Left cardiac atrium (tissue), 4 donors: ENCODE results near the gene AVPI1. TPM values are rescaled to one million over a fixed set of nuclear protein-coding genes. Genes with fewer than 3 reads are reported as not detected.
"Not testable (repeated sequence)": the region's sequence is repeated elsewhere in the genome, so short reads cannot be mapped to it uniquely, and the experiment has no call there.

ENCODE experiments used
- ATAC-seq, 2 donors: fragments of 200-7000 bp; cut with Tn5 transposase; one replicate each; pipeline ENCODE4 v1.9.1; 2020; ENCODE audit warnings: mild to moderate bottlenecking in 2 of 2, moderate library complexity in 2 of 2
- DNase-seq: peaks from one replicate; pipeline ENCODE4 v3.0.0-alpha.2; 2020
- intact Hi-C, 2 donors: fragments of 100-400 bp; cut with DNase I; formaldehyde crosslinking; loops; one replicate each; pipeline versions ENCODE4 v1.14.1 to v1.15.1; 2022 to 2023
- total RNA-seq, 2 donors: library from RNA; stranded (reverse); fragmentation: NEBNext Ultra II Directional; extraction: Animal tissue kit (Norgen Biotek cat#: 25700); gene quantifications; one replicate each; pipeline ENCODE4 v1.2.1, GENCODE V29; 2021
- donor health status: DM: no; HTN: yes; CAD: no.
- donor health status: DM: no; HTN: yes; CAD: no; lungs with severe emphysema.
- donor health status: DM: yes; HTN: yes; CAD: no.
- donor health status: Dilated cardiomyopathy.

Gene AVPI1
- total RNA-seq, 2 donors from 2014 or later, result 13.2 to 16.3 TPM

- intact Hi-C loops, result no loop called here
- peak; percentile 85 for DNase-seq
- peak; percentile 73 to 79 for ATAC-seq
Observed at GRCh38 chr10:97714401-97715258, 27.6 kb upstream of the AVPI1 start.

GRCh38 chr10:97713826-97714400, 26.9 kb upstream of the AVPI1 start:
- intact Hi-C loops, result no loop called here
- DNase-seq (peak; percentile 76), ATAC-seq (peak; percentile 53 to 71)

DNA sequence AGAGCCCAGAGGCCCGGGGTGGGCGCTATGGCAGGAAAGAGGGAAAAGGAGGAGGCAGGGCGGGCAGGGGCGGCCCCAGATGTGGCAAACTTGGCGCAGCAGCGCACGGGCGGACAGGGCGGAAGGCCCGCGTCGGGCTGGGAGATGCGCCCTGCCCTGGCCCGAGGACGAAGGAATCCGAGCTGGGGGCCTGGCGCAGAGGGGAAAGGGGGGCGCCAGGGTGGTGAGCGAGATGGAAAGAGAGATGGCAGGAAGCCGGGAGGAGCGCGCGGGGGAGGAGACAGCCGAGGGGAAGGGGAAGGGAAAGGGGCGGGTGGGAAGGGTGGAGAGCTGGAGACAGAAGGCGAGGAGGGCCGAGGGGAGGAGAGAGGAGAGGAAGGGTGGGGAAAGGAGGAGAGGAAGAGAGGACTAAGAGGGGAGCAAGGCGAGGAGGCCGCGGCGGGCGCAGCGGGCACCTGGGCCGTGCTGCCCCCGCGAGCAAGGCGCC, 26.3 kb upstream of the AVPI1 start, which contains the start of gene MARVELD1:
MARVELD1 (plus strand) TSS at position 392 of the 487 bp plus-strand sequence. CDS start 147 bp downstream, outside the sequence.
- DNase-seq (peak; percentile 84), ATAC-seq (peak; percentile 25 to 44)
- intact Hi-C loops, result no loop called here

GRCh38 chr10:97711640-97712572, 24.9 kb upstream of the AVPI1 start:
- no peak for ATAC-seq
- DNase-seq, result no peak
- intact Hi-C loops, result no loop called here

- DNase-seq, result peak; percentile 76
- intact Hi-C loops, result loop anchor here in 1 of 2 donors (2.0 kb wide), 1 partner anchor 22 kb away; no protein-coding TSS in a partner anchor
- ATAC-seq, result peak; percentile 21 to 49
Observed at GRCh38 chr10:97708976-97709946, 22.2 kb upstream of the AVPI1 start.

GRCh38 chr10:97708167-97708566, 21.1 kb upstream of the AVPI1 start:
- intact Hi-C loops, result loop anchor here in 1 of 2 donors (2.0 kb wide), 1 partner anchor 23 kb away; no protein-coding TSS in a partner anchor
- ATAC-seq (no peak), DNase-seq (no peak)

DNA sequence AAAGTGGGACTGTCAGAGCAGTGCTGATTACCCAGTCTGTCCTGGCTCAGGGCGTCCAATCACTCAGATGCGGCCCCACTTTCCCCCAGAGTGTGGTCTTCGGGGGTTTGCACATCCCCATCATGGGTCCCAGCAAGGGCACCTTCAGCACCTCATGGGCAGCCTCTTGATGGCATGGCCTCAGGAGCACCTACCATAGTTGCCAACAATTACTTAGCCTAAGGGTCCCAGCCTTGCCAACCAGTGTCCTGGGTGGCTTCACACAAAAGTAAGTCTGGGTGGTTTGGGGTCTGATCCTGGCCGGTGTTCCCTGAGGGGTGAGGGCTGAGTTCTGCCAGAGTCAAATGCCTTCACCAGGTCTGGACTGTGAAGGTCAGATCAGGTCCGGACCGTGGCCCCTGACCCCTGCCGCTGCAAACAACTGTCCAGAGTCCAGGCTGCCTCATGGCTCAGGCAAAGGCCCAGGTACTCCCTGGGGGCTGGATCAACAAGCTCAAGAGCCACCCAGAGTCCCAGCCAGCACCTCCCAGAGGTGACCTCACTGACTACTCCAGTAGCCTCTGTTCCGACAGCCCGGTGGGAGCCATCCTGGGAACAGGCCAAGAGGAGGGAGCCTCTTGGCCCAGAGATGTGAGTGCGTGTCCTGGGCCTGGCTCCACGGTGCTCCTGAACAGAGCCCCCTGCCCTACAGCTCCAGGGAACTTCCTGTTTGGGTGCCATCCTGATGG, 20.3 kb upstream of the AVPI1 start:
- DNase-seq, result no peak
- intact Hi-C loops, result no loop called here
- no peak for ATAC-seq

- ATAC-seq (no peak), DNase-seq (no peak)
- intact Hi-C loops, result no loop called here
Observed at GRCh38 chr10:97705006-97705670, 18.1 kb upstream of the AVPI1 start.

GRCh38 chr10:97704341-97704740, 17.3 kb upstream of the AVPI1 start:
- intact Hi-C loops, result loop anchor here in 1 of 2 donors (5.0 kb wide), 1 partner anchor 33 kb away; the partner anchor contains the start of gene ZFYVE27
- ATAC-seq (no peak), DNase-seq (no peak)

- no peak for DNase-seq
- intact Hi-C loops, result loop anchor here in 1 of 2 donors (5.0 kb wide), 1 partner anchor 34 kb away; the partner anchor contains the start of gene ZFYVE27
- ATAC-seq, result no peak
Observed at GRCh38 chr10:97703398-97704067, 16.5 kb upstream of the AVPI1 start.

GRCh38 chr10:97701438-97702069, 14.5 kb upstream of the AVPI1 start:
- ATAC-seq (peak; percentile 93 to 94), DNase-seq (no peak)
- intact Hi-C loops, result loop anchor here in 1 of 2 donors (5.0 kb wide), 1 partner anchor 36 kb away; the partner anchor contains the start of gene ZFYVE27

DNA sequence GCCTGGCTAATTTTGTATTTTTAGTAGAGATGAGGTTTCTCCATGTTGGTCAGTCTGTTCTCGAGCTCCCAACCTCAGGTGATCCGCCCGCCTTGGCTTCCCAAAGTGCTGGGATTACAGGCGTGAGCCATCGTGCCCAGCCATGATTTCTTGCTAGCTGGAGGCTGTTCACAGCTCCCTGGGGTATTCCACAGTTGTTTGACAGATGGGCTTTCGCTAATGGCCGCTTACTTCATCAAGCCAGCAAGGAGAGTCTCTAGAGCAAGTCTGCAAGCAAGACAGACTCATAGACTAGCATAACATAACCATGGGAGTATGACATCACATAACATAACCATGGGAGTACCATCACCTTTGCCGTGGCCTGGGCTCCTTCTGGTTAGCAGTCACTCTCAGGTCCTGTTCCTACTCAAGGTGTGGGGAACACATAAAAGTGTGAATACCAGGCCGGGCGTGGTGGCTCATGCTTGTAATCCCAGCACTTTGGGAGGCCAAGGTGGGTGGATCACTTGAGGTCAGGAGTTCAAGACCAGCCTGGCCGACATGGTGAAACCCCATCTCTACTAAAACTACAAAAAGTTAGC, 11.1 kb upstream of the AVPI1 start:
- intact Hi-C loops, result loop anchor here (5.0 kb wide), 2 partner anchors 34 to 1296 kb away; no protein-coding TSS in a partner anchor
- DNase-seq, ATAC-seq: not testable (repeated sequence)

DNA sequence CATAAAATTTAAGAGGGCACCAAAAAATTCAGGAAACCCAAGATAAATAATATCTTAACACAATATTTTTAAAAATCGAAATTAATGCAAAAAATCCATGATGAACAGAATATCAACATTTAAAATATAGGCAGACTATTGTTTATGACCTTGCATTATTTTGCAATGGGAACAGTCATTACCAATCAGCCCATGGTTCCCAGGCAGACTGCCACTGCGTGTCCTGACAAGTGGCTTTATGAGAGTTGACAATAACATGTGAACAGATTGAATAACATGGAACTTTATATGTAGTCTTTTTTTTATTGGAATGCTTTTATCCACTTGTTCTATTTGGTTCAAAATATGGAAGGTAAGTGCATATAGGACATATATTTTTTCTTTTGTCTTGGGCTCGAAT, 3.1 kb upstream of the AVPI1 start:
- intact Hi-C loops, result no loop called here
- DNase-seq (no peak), ATAC-seq (no peak)

- intact Hi-C loops, result loop anchor here in 1 of 2 donors (5.0 kb wide), 1 partner anchor 443 kb away; the partner anchor contains the start of gene R3HCC1L
Observed at GRCh38 chr10:97689559-97690020, 2.5 kb upstream of the AVPI1 start.

More at GRCh38 chr10:97689559-97690020, 2.5 kb upstream of the AVPI1 start:
- ATAC-seq, result no peak
- DNase-seq, result no peak
